NCI-H2227 treated with DMSO at 0.1 percent for 48 hours (cell line): ENCODE results near the gene ZNF529.
"Not testable (repeated sequence)": the region's sequence is repeated elsewhere in the genome, so short reads cannot be mapped to it uniquely, and the experiment has no call there.

Experiments
- DNase-seq: peaks from one replicate; lab custom pipeline; 2025; lab: John Stamatoyannopoulos, UW

ZNF529 gene

DNA sequence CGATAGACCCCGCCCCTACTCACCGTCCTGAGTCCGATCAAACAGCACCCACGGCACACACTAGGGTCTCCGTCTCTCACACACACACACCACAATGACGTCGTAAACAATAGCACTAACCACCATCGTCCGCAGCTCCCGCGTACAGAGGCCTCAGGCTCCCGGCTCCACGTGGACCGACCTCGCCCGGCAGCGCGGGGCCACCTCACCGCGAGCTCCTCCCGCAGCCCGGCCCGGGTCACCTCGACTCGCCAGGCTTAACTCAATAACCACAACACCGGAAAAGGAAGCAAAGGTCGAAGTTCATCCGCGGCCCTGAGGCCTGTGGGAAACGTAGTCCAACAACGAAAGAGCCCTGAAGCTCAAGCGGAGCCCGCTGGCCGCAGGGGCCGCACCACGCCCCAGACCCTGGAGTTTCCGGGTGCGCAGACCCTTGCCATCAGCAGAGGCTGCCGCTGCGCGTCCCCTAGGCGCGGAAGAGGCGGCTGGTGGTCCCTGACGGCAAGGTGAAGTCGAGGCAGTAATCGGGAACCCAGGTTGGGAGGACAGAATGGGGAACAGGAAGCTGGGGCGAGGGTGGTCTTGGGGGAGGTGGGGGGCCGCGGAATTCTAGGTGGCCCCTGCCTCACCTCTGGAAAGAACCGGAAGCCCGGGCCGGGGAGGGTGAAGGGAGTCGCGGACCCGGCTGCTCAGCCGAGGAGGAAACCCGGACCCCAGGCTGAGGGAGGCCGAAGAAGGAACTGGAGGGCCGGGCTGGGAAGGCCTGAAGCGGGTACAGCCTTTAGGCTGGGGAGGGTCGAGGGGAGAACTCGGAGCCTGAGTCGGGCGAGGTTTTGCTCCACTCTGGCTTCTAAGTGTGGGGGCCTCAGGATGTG, at the start of gene ZNF529:
ZNF529 (minus strand) TSS at position 273 of the 875 bp plus-strand sequence. CDS start 946 bp downstream, outside the sequence.
- DNase-seq: peak; percentile 85

- DNase-seq: no peak
These were observed 32.9 kb upstream of the ZNF529 start for GRCh38 chr19:36605877-36606478.

DNA sequence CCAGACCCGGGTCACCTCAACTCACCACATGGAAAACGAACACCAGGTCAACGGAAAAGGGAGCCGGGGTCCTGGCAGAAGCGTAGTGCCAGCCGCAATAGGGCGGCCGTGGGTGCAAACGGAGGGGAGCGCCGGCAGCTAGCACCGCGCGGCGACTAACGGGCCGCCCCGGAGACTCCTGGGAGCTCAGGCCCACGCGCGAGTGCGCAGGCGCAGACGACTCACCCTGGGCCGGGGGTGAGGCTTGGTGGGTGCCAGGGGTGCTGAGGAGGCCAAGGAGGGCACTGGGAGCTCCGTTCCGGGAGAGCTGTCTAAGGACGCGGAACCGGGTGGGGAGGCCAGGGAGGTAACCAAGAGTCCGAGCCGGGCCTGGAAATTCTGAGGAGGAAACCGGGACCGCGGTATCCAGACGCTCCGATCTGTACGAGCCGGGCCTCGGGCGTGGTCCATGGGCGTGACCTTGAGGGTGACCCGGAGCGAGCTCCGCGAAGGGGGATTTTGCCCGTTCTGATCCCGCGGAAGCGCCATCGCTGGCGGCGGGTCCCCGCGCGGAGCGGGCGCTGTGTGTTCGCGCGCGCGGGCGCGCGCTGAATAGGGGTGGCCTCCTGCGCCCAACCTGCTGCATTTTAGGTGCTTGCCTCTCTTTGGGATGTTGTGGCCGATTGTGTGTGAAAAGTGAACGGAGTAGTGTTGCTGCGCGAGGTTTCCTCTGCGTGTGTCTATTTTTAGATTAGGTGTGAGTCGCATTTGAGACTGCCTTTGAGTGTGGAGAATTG, 32.2 kb upstream of the ZNF529 start, which contains the start of gene ZNF382:
ZNF382 (plus strand) TSS at position 213 of the 776 bp plus-strand sequence. CDS start 4,602 bp downstream, outside the sequence.
- no peak for DNase-seq

GRCh38 chr19:36604656-36605100, 31.6 kb upstream of the ZNF529 start:
- no peak for DNase-seq

DNA sequence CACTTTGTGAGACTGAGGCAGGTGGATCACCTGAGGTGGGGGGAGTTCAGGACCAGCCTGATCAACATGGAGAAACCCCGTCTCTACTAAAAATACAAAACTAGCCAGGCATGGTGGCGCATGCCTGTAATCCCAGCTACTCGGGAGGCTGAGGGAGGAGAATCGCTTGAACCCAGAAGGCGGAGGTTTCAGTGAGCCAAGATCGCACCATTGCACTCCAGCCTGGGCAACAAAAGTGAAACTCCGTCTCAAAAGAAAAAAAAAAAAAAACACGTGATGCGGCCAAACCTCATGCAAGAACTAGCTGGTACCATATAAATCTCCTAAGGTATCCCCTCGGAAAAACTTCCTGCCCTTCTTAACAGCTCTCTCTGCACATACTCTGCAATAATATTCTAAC, 29.6 kb upstream of the ZNF529 start:
- DNase-seq: not testable (repeated sequence)

DNA sequence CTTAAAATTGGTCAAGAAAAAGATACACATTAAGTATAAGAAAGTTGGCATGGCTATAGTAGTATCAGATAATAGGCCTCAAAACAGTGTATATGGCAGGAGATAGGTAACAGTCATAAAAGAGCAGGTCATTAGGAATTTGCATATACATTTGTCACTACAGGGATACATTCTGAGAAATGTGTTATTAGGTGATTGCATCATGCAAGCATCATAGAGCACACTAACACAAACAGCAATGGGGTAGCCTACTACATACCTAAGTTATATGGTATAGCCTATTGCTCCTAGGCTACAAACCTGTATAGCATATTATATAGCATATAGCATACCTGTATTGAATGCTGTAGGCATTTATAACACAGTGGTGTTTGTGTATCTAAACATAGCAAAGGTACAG, 6.2 kb upstream of the ZNF529 start:
- no peak for DNase-seq

DNA sequence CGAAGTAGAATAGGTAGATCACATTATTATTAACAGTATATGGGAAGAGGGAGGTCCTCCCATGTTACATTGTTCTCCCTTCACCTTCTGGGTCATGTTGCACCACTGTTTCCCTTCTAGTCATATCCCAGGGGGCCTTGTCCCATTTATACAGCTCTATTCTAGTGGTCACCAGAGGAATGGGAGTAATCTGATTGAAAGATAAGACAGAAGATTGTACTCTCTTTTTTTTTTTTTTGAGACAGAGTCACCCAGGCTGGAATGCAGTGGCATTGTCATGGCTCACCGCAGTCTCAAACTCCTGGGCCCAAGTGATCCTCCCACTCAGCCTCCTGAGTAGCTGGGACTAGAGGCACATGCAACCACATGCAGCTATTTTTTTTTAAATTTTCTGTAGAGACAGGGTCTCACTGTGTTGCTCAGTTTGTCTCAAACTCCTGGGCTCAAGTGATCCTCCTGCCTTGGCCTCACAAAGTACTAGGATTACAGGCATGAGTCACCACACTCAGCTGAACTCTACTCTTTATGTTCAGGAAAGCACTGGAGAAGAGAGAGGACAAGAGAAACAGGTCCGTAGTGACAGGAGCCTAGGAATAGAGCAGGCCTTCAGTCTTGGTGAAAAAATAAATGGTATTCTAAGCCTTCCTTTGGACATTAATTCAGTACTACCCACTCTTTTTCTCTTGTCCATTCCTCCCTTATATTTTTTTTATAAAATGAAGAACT, 4.3 kb upstream of the ZNF529 start:
- DNase-seq: no peak

- DNase-seq: no peak
These were observed 1.6 kb upstream of the ZNF529 start for GRCh38 chr19:36574741-36575140.

DNA sequence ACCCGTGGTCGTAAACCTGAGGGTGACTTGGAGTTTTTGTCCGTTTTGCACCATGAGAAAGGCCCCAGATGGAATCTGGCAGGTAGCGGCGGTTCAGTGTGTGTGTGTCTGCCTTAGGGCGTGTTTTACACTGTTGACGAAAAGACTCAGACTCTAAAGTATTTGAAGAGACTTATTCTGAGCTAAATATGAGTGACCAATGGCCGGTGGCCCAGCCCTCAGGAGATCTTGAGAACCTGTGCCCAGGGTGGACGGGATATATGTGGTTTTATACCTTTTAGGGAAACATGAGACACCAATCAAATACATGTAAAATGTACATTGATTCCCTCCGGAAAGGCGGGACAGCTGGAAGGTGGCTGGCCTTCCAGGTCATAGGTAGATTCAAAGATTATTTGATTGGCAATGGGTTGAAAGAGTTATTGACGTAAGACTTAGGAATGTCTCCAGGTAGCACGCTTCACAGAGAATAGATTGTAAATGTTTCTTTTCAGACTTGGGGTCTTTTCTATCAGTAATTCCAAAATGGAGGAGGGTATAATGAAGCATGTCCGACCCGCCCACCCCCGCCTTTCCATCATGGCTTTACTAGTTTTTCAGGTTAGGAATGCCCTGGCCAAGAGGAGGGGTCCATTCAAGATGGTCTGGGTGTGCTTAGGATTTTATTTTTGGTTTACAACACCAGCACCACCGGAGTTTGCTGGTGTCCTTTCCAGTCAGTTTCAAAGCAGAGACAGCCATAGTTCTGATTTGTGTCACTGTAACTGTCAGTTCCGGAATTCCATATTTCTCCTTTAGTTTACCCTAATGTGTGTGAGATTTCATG, 1.0 kb upstream of the ZNF529 start:
- DNase-seq: no peak

- no peak for DNase-seq
These were observed 486 bp downstream of the ZNF529 start for GRCh38 chr19:36572593-36573019.

- no peak for DNase-seq
These were observed 8.7 kb downstream of the ZNF529 start for GRCh38 chr19:36564391-36564790.

DNA sequence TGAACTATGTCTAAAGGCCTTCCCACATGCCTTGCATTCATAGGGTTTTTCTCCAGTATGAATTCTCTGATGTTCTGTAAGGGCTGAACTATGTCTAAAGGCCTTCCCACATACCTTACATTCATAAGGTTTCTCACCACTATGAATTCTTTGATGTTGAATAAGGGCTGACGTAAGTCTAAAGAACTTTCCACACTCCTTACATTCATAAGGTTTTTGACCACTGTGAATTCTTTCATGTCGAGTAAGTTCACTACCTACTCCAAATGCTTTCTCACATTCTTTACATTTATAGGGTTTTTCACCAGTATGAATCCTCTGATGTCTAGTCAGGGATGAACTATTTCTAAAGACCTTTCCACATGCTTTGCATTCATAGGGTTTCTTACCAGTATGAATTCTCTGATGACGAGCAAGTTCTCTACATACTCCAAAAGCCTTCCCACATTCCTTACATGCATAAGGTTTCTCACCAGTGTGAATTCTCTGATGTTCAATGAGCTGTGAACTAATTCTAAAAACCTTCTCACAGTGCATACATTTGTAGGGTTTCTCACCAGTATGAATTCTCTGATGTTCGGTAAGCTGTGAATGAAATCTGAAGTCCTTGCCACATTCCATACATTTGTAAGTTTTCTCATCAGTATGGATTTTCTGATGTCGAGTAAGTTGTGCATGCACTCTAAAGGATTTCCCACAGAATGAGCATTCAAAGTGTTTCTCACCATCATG, 25.9 kb downstream of the ZNF529 start:
- DNase-seq: no peak

GRCh38 chr19:36528921-36529518, 44.1 kb downstream of the ZNF529 start:
- no peak for DNase-seq

DNA sequence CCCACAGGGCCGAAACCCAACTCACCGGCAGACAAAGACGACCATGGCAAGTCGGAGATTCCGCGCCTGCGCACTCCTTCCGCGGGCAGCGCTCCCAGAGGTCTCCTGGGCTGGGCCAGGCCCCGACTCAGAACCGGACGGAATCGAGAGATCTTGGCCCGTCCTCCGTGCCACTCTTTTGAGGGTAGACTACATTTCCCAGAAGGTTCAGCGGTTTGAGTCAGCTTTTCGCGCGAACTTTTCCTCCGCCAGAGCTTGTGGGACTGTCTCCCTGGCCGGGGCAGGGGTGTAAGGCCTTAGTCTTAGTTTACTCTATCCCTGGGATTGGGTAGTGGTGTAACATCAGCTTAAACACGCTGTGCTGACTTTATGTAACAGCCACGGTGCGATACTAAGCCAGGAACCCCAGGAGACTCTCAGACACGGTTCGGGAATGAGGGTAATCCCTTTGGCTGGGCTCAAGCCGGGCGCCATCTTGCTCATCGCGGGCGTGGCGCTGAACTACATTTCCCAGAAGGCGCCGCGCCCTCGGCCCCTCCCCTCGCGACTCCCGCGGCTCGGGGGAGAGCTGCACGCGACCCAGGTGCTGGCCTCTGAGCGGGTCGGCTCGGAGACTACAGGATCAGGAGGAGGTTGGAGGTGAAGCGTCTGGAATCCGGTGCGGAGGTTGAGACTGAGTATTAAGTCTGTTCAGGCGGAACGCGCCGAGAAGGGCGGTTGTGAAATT, 44.7 kb downstream of the ZNF529 start, which contains the start of gene ZNF260:
ZNF260 (minus strand) TSS at position 78 of the 727 bp plus-strand sequence. CDS start 13,033 bp downstream, outside the sequence.
- DNase-seq: peak; percentile 89

DNA sequence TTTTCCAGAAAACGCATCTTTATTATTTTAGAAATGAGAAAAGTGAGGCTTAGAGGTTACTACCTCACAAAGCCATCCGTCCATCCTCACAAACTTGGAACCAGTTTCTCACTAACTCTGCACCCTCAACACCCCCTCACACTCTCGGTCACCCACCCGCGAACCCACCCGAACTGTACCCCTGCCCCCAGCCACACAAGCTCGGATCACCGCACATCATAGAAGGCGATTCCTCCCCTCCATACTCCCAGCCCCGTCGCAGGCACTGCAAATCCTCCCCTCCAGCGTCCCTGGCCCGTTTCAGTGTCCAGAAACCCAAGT, 45.3 kb downstream of the ZNF529 start:
- DNase-seq: no peak

DNA sequence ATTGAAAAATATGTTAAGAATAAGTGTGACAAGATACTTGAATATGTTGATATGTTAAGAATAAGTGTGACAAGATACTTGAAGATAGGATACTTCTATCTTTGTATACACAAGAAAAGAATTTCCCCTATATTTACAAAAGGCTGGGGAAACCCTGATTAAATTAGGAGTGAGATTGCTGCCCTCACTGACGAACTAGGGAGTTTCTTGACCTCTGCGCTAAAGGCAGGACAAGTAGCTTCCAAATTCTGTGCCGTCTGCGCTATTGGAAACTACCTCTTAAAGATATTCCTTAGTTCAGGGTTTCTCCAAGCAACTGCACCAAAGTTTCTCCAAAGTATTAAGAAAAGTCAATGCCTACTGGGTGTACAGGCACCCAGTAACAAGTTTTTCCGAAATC, 45.8 kb downstream of the ZNF529 start:
- no peak for DNase-seq

DNA sequence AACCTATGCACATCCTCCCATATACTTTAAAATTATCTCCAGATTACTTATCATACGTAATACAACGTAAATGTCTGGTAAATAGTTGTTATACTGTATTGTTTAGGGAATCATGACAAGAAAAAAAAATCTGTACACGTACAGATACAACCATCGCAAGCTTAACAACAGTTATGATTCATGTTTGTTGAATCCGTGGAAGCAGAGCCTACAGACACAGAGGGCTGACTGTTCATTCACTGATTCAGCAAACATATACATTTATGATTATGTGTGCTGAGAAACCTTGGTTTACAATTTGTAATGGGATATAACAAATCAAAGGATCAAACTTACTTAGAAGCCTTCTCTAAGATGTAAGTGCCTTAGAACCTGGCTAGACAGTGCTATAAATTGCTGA, 46.5 kb downstream of the ZNF529 start:
- DNase-seq: no peak

- DNase-seq: no peak
These were observed 48.5 kb downstream of the ZNF529 start for GRCh38 chr19:36524617-36525016.

GRCh38 chr19:36514012-36514612, 59.0 kb downstream of the ZNF529 start:
- no peak for DNase-seq
